Neural cell (in vitro differentiated cells): ENCODE results near the gene CNRIP1. TPM values are rescaled to one million over a fixed set of nuclear protein-coding genes. Genes with fewer than 3 reads are reported as not detected.

Experiments used
- H2AFZ ChIP-seq: fragments of 200-600, 300-800 bp; sonication (generic), shearing (Covaris generic); 2 replicates; pipeline ENCODE4 v1.6.0; 2014; ENCODE audit warnings: low read depth, mild to moderate bottlenecking, antibody characterized with exemption, low read length, moderate library complexity
- H3F3A ChIP-seq: fragments of 200-600 bp; shearing (Covaris generic); 2 replicates; pipeline ENCODE4 v1.6.1; 2016; ENCODE audit warnings: mild to moderate bottlenecking, moderate library complexity, mixed read lengths, antibody characterized with exemption, low read length; ENCODE audit not compliant: insufficient read depth, poor library complexity, severe bottlenecking
- H3K27ac ChIP-seq: fragments of 200-600, 300-800 bp; sonication (generic), shearing (Covaris generic); 2 replicates; pipeline ENCODE4 v1.5.1; 2014; ENCODE audit warnings: mild to moderate bottlenecking, low read length, moderate library complexity
- H3K27me3 ChIP-seq: fragments of 300-800, 200-600 bp; sonication (generic), shearing (Covaris generic); 2 replicates; pipeline ENCODE4 v1.6.0; 2014; ENCODE audit warnings: mild to moderate bottlenecking, low read depth, low read length, moderate library complexity; ENCODE audit not compliant: insufficient read depth
- H3K36me3 ChIP-seq: fragments of 300-800, 200-600 bp; sonication (generic), shearing (Covaris generic); 2 replicates; pipeline ENCODE4 v1.5.1; 2014; ENCODE audit warnings: mild to moderate bottlenecking, antibody characterized with exemption, low read length, moderate library complexity; ENCODE audit not compliant: insufficient read depth
- H3K4me2 ChIP-seq: fragments of 300-800, 200-600 bp; sonication (generic), shearing (Covaris generic); 2 replicates; pipeline ENCODE4 v1.6.0; 2014; ENCODE audit warnings: mild to moderate bottlenecking, low read length
- H3K4me3 ChIP-seq: fragments of 300-800, 200-600 bp; sonication (generic), shearing (Covaris generic); 2 replicates; pipeline ENCODE4 v1.5.1; 2014; ENCODE audit warnings: mild to moderate bottlenecking, low read length, moderate library complexity
- H3K79me2 ChIP-seq: fragments of 200-600 bp; shearing (Covaris generic); replicated peaks from 2 replicates; pipeline ENCODE4 v1.6.0; 2014; ENCODE audit warnings: mild to moderate bottlenecking, low read length, moderate library complexity; ENCODE audit not compliant: insufficient read depth
- H3K9ac ChIP-seq: fragments of 300-800, 200-600 bp; sonication (generic), shearing (Covaris generic); 2 replicates; pipeline ENCODE4 v1.6.1; 2016; ENCODE audit warnings: mild to moderate bottlenecking, low read length, mixed read lengths
- H3K9me2 ChIP-seq: fragments of 200-600 bp; shearing (Covaris generic); 2 replicates; pipeline ENCODE4 v1.6.1; 2016; ENCODE audit warnings: mild to moderate bottlenecking, low read length, mixed read lengths; ENCODE audit not compliant: insufficient read depth
- H3K9me3 ChIP-seq: fragments of 200-600, 300-800 bp; sonication (generic), shearing (Covaris generic); 2 replicates; pipeline ENCODE4 v1.6.1; 2016; ENCODE audit warnings: mild to moderate bottlenecking, mixed run types, low read length, moderate library complexity, mixed read lengths
- H4K20me1 ChIP-seq: fragments of 200-600 bp; shearing (Covaris generic); 2 replicates; pipeline ENCODE4 v1.6.1; 2016; ENCODE audit warnings: mild to moderate bottlenecking, mixed run types; ENCODE audit not compliant: insufficient read depth
- EP300 ChIP-seq: fragments of 450-650 bp; conservative IDR thresholded peaks from 2 replicates; pipeline ENCODE4 v1.6.1; 2014; ENCODE audit warnings: antibody characterized with exemption, mild to moderate bottlenecking, moderate library complexity; ENCODE audit not compliant: poor library complexity, severe bottlenecking
- EZH2 ChIP-seq: fragments of 200-600, 300-800 bp; shearing (Covaris generic), sonication (generic); IDR thresholded peaks from 2 replicates; pipeline ENCODE4 v1.6.1; 2014; ENCODE audit warnings: antibody characterized with exemption, low read length, borderline replicate concordance, mild to moderate bottlenecking; ENCODE audit not compliant: insufficient read depth, poor library complexity, severe bottlenecking
- MXI1 ChIP-seq: fragments of 450-650 bp; conservative IDR thresholded peaks from 2 replicates; pipeline ENCODE4 v1.6.1; 2014; ENCODE audit warnings: antibody characterized with exemption, mild to moderate bottlenecking; ENCODE audit not compliant: poor library complexity, severe bottlenecking
- POLR2AphosphoS5 ChIP-seq: IDR thresholded peaks from 2 replicates; pipeline ENCODE4 v1.6.1; 2012
- RAD21 ChIP-seq: fragments of 450-650 bp; conservative IDR thresholded peaks from 2 replicates; pipeline ENCODE4 v1.6.1; 2014; ENCODE audit warnings: antibody characterized with exemption, mild to moderate bottlenecking, moderate library complexity
- SMC3 ChIP-seq: fragments of 450-650 bp; conservative IDR thresholded peaks from 2 replicates; pipeline ENCODE4 v1.6.1; 2014; ENCODE audit warnings: antibody characterized with exemption, mild to moderate bottlenecking, moderate library complexity; ENCODE audit not compliant: poor library complexity
- TAF1 ChIP-seq: IDR thresholded peaks from 2 replicates; pipeline ENCODE4 v1.6.1; 2012; ENCODE audit warnings: low read depth
- polyA plus RNA-seq: library from polyadenylated mRNA; depleted of rRNA; stranded (reverse); fragments of >200 nt; gene quantifications from 2 replicates; pipeline ENCODE4 v1.2.3, GENCODE V29; 2014
- TF ChIP-seq, protein P1 (sequence below): fragments of 450-650 bp; IDR thresholded peaks from 2 replicates; pipeline ENCODE4 v1.5.1; 2014; ENCODE audit warnings: antibody characterized with exemption, mild to moderate bottlenecking, moderate library complexity; ENCODE audit not compliant: poor library complexity, severe bottlenecking
- TF ChIP-seq, protein P2 (sequence below): IDR thresholded peaks from 2 replicates; pipeline ENCODE4 v1.6.1; 2012; ENCODE audit warnings: borderline replicate concordance

CNRIP1 gene
- polyA plus RNA-seq, 1 donor from 2014 or later: 28.2 TPM

DNA sequence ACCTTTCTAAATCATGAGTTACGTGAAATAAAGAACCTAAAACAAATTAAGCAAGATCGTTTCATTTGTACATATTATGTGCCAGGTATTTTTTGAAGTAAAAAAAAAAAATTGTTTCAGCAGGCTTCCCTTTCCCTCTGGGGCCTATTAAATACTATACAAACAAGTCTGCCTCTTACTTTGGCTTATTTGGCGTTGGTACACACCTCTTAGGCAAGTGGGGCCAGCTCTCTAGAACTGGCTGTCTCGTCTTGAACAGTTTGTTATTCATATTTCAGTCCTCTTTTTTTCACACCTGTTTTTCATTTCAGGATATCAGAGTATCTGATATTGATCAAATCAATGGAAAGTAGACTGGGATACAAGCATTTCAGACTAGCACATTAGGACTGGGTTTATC lies 40.1 kb downstream of the CNRIP1 start:
- Histone ChIP-seq H4K20me1 (no peaks in the 10 kb centered on the region), H2AFZ (no peak overlapping the region), H3K79me2 (no peaks in the 10 kb centered on the region), H3K36me3 (no peaks in the 10 kb centered on the region), H3K4me3 (no peak overlapping the region), H3K27me3 (no peaks in the 10 kb centered on the region), H3K4me2 (no peak overlapping the region), H3K9me2 (no peaks in the 10 kb centered on the region), H3K9me3 (no peaks in the 10 kb centered on the region), H3F3A (no peaks in the 10 kb centered on the region), H3K9ac (no peak overlapping the region), H3K27ac (no peak overlapping the region)
- TF ChIP-seq EP300 (no peak), MXI1 (no peak)
- TF ChIP-seq, protein P1, sequence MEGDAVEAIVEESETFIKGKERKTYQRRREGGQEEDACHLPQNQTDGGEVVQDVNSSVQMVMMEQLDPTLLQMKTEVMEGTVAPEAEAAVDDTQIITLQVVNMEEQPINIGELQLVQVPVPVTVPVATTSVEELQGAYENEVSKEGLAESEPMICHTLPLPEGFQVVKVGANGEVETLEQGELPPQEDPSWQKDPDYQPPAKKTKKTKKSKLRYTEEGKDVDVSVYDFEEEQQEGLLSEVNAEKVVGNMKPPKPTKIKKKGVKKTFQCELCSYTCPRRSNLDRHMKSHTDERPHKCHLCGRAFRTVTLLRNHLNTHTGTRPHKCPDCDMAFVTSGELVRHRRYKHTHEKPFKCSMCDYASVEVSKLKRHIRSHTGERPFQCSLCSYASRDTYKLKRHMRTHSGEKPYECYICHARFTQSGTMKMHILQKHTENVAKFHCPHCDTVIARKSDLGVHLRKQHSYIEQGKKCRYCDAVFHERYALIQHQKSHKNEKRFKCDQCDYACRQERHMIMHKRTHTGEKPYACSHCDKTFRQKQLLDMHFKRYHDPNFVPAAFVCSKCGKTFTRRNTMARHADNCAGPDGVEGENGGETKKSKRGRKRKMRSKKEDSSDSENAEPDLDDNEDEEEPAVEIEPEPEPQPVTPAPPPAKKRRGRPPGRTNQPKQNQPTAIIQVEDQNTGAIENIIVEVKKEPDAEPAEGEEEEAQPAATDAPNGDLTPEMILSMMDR: no peak

DNA sequence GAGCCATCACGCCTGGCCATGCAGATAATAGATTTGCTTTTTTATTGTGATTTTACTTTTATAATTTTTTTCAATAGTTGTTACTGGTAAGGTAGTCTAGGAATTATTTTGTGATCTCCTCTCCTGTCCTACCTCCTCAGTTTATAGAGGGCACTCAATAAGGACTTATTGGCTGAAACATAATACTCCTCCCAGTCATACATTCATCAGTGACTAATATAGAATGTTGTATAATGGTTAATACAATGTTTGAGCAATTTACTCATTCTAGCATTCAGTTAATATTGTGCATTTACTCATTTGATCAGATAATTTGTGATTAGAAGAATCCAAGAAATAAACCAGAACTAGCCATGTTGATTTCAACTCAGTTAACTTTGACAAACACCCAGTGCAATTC lies 41.6 kb downstream of the CNRIP1 start:
- H3K4me3 ChIP-seq: no peak overlapping the region
- H2AFZ ChIP-seq: no peak overlapping the region
- H3K9ac ChIP-seq: no peak overlapping the region
- H3K9me2 ChIP-seq: no peaks in the 10 kb centered on the region
- H3K9me3 ChIP-seq: no peaks in the 10 kb centered on the region
- no peak overlapping the region for H3K27ac ChIP-seq
- no peak overlapping the region for H3K4me2 ChIP-seq
- no peaks in the 10 kb centered on the region for H4K20me1 ChIP-seq
- H3F3A ChIP-seq: no peaks in the 10 kb centered on the region
- no peak for TF ChIP-seq MXI1
- no peak for TF ChIP-seq EP300
- no peak for TF ChIP-seq TAF1
- TF ChIP-seq RAD21: no peak
- no peak for TF ChIP-seq SMC3
- TF ChIP-seq, protein P2, sequence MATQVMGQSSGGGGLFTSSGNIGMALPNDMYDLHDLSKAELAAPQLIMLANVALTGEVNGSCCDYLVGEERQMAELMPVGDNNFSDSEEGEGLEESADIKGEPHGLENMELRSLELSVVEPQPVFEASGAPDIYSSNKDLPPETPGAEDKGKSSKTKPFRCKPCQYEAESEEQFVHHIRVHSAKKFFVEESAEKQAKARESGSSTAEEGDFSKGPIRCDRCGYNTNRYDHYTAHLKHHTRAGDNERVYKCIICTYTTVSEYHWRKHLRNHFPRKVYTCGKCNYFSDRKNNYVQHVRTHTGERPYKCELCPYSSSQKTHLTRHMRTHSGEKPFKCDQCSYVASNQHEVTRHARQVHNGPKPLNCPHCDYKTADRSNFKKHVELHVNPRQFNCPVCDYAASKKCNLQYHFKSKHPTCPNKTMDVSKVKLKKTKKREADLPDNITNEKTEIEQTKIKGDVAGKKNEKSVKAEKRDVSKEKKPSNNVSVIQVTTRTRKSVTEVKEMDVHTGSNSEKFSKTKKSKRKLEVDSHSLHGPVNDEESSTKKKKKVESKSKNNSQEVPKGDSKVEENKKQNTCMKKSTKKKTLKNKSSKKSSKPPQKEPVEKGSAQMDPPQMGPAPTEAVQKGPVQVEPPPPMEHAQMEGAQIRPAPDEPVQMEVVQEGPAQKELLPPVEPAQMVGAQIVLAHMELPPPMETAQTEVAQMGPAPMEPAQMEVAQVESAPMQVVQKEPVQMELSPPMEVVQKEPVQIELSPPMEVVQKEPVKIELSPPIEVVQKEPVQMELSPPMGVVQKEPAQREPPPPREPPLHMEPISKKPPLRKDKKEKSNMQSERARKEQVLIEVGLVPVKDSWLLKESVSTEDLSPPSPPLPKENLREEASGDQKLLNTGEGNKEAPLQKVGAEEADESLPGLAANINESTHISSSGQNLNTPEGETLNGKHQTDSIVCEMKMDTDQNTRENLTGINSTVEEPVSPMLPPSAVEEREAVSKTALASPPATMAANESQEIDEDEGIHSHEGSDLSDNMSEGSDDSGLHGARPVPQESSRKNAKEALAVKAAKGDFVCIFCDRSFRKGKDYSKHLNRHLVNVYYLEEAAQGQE: no peak
- no peak for TF ChIP-seq EZH2
- TF ChIP-seq POLR2AphosphoS5: no peak
- TF ChIP-seq, protein P1: no peak
- H3K36me3 ChIP-seq: no peaks in the 10 kb centered on the region
- H3K27me3 ChIP-seq: no peaks in the 10 kb centered on the region
- H3K79me2 ChIP-seq: no peaks in the 10 kb centered on the region
